CD4-positive, alpha-beta memory T cell (primary cell): Measurements from ENCODE around the gene KRTAP19-7. TPM values are rescaled to one million over a fixed set of nuclear protein-coding genes. Genes with fewer than 3 reads are reported as not detected.

Experiments used
- CTCF ChIA-PET: fragments of 350-600 bp; sonication (Branson Sonifier 250); formaldehyde crosslinking; loops from one replicate; lab custom pipeline; 2021; ENCODE audit warnings: inconsistent platforms; ENCODE audit not compliant: partially characterized antibody; lab: Charles Lee
- POLR2A ChIA-PET: fragments of 350-600 bp; sonication (Branson Sonifier 250); formaldehyde crosslinking; loops from one replicate; lab custom pipeline; 2021; ENCODE audit not compliant: partially characterized antibody; lab: Charles Lee
- DNase-seq, 5 donors: peaks; one replicate each; pipeline versions ENCODE4 v3.0.0 to v3.0.0-alpha.2; 2020 to 2022; ENCODE audit warnings: mixed read lengths in 1 of 5
- H3K27ac ChIP-seq: one replicate; pipeline ENCODE4 v1.7.0; 2013; ENCODE audit warnings: low read depth, low read length
- H3K27me3 ChIP-seq: 2 replicates; pipeline ENCODE4 v1.7.0; 2013; ENCODE audit warnings: mild to moderate bottlenecking, low read length, moderate library complexity; ENCODE audit not compliant: insufficient read depth
- H3K36me3 ChIP-seq: 2 replicates; pipeline ENCODE4 v1.7.0; 2013; ENCODE audit warnings: mild to moderate bottlenecking, low read length, moderate library complexity; ENCODE audit not compliant: insufficient read depth
- H3K4me1 ChIP-seq: 2 replicates; pipeline ENCODE4 v1.7.0; 2013; ENCODE audit warnings: mild to moderate bottlenecking, low read length, moderate library complexity; ENCODE audit not compliant: insufficient read depth
- H3K4me3 ChIP-seq, 2 donors: one replicate each; pipeline ENCODE4 v1.7.0; 2013; ENCODE audit warnings: low read length in 2 of 2, mild to moderate bottlenecking in 1 of 2
- H3K9me3 ChIP-seq, 2 donors: one replicate each; pipeline ENCODE4 v1.7.0; 2013; ENCODE audit warnings: low read length in 2 of 2, control low read depth in 1 of 2; ENCODE audit not compliant: control insufficient read depth in 1 of 2
- H3K27ac Mint-ChIP-seq, 7 donors: one replicate each; pipeline ENCODE4 v1.8.0; 2020 to 2021; ENCODE audit warnings: mixed read lengths in 7 of 7, mild to moderate bottlenecking in 6 of 7, inconsistent platforms in 3 of 7, moderate library complexity in 3 of 7
- H3K27me3 Mint-ChIP-seq, 2 donors: one replicate each; pipeline ENCODE4 v1.8.0; 2020 to 2021; ENCODE audit warnings: mixed read lengths in 2 of 2
- H3K36me3 Mint-ChIP-seq, 2 donors: one replicate each; pipeline ENCODE4 v1.8.0; 2020 to 2021; ENCODE audit warnings: mixed read lengths in 2 of 2, inconsistent platforms in 1 of 2, mild to moderate bottlenecking in 1 of 2
- H3K4me1 Mint-ChIP-seq, 4 donors: one replicate each; pipeline ENCODE4 v1.8.0; 2020 to 2021; ENCODE audit warnings: mixed read lengths in 4 of 4, mild to moderate bottlenecking in 1 of 4
- H3K4me3 Mint-ChIP-seq, 8 donors: one replicate each; pipeline ENCODE4 v1.8.0; 2020 to 2021; ENCODE audit warnings: mixed read lengths in 8 of 8, mild to moderate bottlenecking in 7 of 8, moderate library complexity in 6 of 8, inconsistent platforms in 3 of 8
- H3K9me3 Mint-ChIP-seq, 8 donors: one replicate each; pipeline ENCODE4 v1.8.0; 2020 to 2021; ENCODE audit warnings: mixed read lengths in 8 of 8, mild to moderate bottlenecking in 5 of 8, inconsistent platforms in 3 of 8, moderate library complexity in 1 of 8
- intact Hi-C: fragments of 100-400 bp; cut with micrococcal nuclease; formaldehyde crosslinking; loops from one replicate; pipeline ENCODE4 v1.15.1; 2023
- polyA plus RNA-seq, 2 donors: library from polyadenylated mRNA; unstranded; fragments of 300-500 nt; fragmentation: Illumina TruSeq; gene quantifications; one replicate each; pipeline ENCODE4 v1.2.3, GENCODE V29; 2021
- total RNA-seq, 2 experiments: library from RNA; stranded (reverse); gene quantifications; one replicate each; pipeline ENCODE4 v1.2.3, GENCODE V29; 2021

Gene KRTAP19-7
- total and polyA plus RNA-seq, 4 experiments from 2014 or later, result not detected

- Mint-ChIP-seq H3K4me3 (no peak overlapping the region), H3K4me1 (no peaks in the 10 kb centered on the region), H3K9me3 (peaks cover 0 to 20% (median 12%) of the 10 kb centered on the region in 8 donors), H3K27me3 (peaks cover 0 to 2% of the 10 kb centered on the region in 2 donors), H3K36me3 (no peaks in the 10 kb centered on the region), H3K27ac (no peak overlapping the region)
- Histone ChIP-seq H3K27ac (no peak overlapping the region), H3K4me1 (no peaks in the 10 kb centered on the region), H3K9me3 (no peaks in the 10 kb centered on the region), H3K36me3 (no peaks in the 10 kb centered on the region), H3K27me3 (no peaks in the 10 kb centered on the region), H3K4me3 (no peak overlapping the region)
- ChIA-PET CTCF (no interaction called here), POLR2A (no interaction called here)
- intact Hi-C loops, result no loop called here
- no peak for DNase-seq
Measured at GRCh38 chr21:30552782-30553181, 8.3 kb downstream of the KRTAP19-7 start.

DNA sequence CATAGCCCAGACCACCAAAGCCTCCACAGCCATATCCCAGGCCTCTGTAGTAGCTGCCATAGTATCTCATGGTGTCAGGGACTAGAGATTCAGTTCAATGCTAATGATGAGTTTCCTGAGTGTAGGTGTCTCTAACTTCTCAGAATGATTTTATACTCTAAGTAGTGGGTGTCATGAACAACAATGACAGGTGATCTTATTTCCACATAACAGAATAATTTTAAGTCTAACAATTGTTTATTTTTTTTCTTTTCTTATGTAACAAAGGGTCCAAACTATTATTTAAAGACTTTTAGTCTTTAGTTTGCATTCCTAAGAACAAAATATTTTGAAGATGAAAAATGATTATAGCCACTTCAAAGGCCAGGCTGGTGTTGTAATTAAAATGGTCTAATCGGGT, 19.4 kb downstream of the KRTAP19-7 start, which contains the start of gene KRTAP19-6:
Gene KRTAP19-6, minus strand, starts transcription at position 101 of the 400 bp plus-strand sequence. Its CDS starts 31 bp downstream, at position 70.
- CTCF ChIA-PET, result no interaction called here
- H3K9me3 ChIP-seq, result no peaks in the 10 kb centered on the region

DNA sequence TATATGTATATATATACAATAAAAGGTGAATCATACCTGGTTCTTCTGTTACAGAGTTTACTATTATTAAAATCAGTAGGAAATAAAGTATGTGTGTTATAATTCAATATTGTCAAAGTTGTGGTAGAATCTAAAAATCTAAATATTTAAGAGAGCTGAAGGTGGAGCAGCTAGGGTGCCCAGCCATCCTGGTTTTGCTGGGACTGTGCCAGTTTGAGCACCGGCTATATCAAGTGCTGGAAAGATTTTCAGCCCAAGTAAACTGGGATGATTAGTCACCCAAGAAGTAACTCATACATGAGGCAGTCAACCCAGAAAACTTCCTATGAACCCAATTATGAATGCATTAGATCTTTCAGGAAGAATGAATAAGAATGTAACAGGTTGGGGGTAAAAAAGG, 42.2 kb downstream of the KRTAP19-7 start:
- DNase-seq, result no peak
- Mint-ChIP-seq H3K9me3 (peaks cover 0 to 2% (median 0%) of the 10 kb centered on the region in 8 donors), H3K4me1 (no peaks in the 10 kb centered on the region), H3K27me3 (no peaks in the 10 kb centered on the region), H3K27ac (no peak overlapping the region), H3K4me3 (no peak overlapping the region), H3K36me3 (no peaks in the 10 kb centered on the region)
- POLR2A ChIA-PET, result no interaction called here
- H3K9me3 ChIP-seq, result no peaks in the 10 kb centered on the region
- CTCF ChIA-PET, result no interaction called here
- intact Hi-C loops, result no loop called here
- H3K4me1 ChIP-seq, result no peaks in the 10 kb centered on the region
- no peak overlapping the region for H3K4me3 ChIP-seq
- H3K27ac ChIP-seq, result no peak overlapping the region
- no peaks in the 10 kb centered on the region for H3K36me3 ChIP-seq
- no peaks in the 10 kb centered on the region for H3K27me3 ChIP-seq

More for the DNA sequence above, 19.4 kb downstream of the KRTAP19-7 start, which contains the start of gene KRTAP19-6:
- H3K27ac Mint-ChIP-seq, result no peak within 1 kb of the TSS
- H3K9me3 Mint-ChIP-seq, result peaks cover 0 to 3% (median 0%) of the 10 kb centered on the region in 8 donors
- intact Hi-C loops, result no loop called here
- Histone ChIP-seq H3K36me3 (no peaks in the 10 kb centered on the region), H3K4me3 (no peak within 1 kb of the TSS), H3K27me3 (no peaks in the 10 kb centered on the region), H3K27ac (no peak within 1 kb of the TSS), H3K4me1 (no peaks in the 10 kb centered on the region)
- no peaks in the 10 kb centered on the region for H3K36me3 Mint-ChIP-seq
- H3K4me3 Mint-ChIP-seq, result no peak within 1 kb of the TSS
- POLR2A ChIA-PET, result no interaction called here
- no peaks in the 10 kb centered on the region for H3K27me3 Mint-ChIP-seq
- DNase-seq, result no peak
- H3K4me1 Mint-ChIP-seq, result no peaks in the 10 kb centered on the region

DNA sequence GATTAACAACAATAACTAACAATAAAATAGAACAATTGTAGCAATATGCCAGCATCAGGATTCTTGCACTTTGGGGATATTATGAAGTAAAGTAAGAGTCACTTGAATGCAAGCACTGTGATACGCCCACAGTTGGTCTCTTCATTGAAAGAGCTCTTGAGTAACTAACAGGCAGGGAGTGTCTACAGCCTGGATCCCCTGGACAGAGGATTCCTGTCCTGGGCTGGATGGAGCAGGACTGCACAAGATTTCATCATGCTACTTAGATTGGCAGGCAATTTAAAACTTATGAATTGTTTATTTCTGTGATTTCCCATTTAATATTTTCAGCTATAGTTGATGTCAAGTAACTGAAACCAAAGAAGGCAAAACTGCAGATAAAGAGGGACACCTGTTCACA, 45.4 kb downstream of the KRTAP19-7 start:
- intact Hi-C loops, result no loop called here
- DNase-seq, result no peak
- Mint-ChIP-seq H3K27ac (peak overlapping the region in 1 of 7 donors; percentile 21), H3K36me3 (no peaks in the 10 kb centered on the region), H3K27me3 (no peaks in the 10 kb centered on the region), H3K4me1 (no peaks in the 10 kb centered on the region), H3K9me3 (peaks cover 0 to 4% (median 0%) of the 10 kb centered on the region in 8 donors), H3K4me3 (no peak overlapping the region)
- ChIA-PET CTCF (no interaction called here), POLR2A (no interaction called here)
- Histone ChIP-seq H3K27ac (no peak overlapping the region), H3K9me3 (no peaks in the 10 kb centered on the region), H3K4me3 (no peak overlapping the region), H3K36me3 (no peaks in the 10 kb centered on the region), H3K4me1 (no peaks in the 10 kb centered on the region), H3K27me3 (no peaks in the 10 kb centered on the region)

Other genes with a start within 250 kb of the KRTAP19-7 start
- gene KRTAP26-1, start 241.0 kb downstream of the KRTAP19-7 start, total RNA-seq, result not detected
- gene KRTAP26-1, start 241.0 kb downstream of the KRTAP19-7 start, polyA plus RNA-seq, result not detected
- not detected for gene KRTAP27-1, start 223.6 kb downstream of the KRTAP19-7 start, total RNA-seq
- not detected for gene KRTAP27-1, start 223.6 kb downstream of the KRTAP19-7 start, polyA plus RNA-seq
- not detected for gene KRTAP23-1, start 212.7 kb downstream of the KRTAP19-7 start, total RNA-seq
- gene KRTAP23-1, start 212.7 kb downstream of the KRTAP19-7 start, polyA plus RNA-seq, result not detected
- not detected for gene KRTAP13-2, start 189.0 kb downstream of the KRTAP19-7 start, total RNA-seq
- not detected for gene KRTAP13-2, start 189.0 kb downstream of the KRTAP19-7 start, polyA plus RNA-seq
- gene KRTAP13-1, start 165.3 kb downstream of the KRTAP19-7 start, total RNA-seq, result not detected
- gene KRTAP13-1, start 165.3 kb downstream of the KRTAP19-7 start, polyA plus RNA-seq, result not detected
- gene KRTAP13-3, start 135.4 kb downstream of the KRTAP19-7 start, total RNA-seq, result not detected
- not detected for gene KRTAP13-3, start 135.4 kb downstream of the KRTAP19-7 start, polyA plus RNA-seq
- gene KRTAP13-4, start 131.1 kb downstream of the KRTAP19-7 start, total RNA-seq, result not detected
- gene KRTAP13-4, start 131.1 kb downstream of the KRTAP19-7 start, polyA plus RNA-seq, result not detected
- not detected for gene KRTAP15-1, start 121.0 kb downstream of the KRTAP19-7 start, total RNA-seq
- not detected for gene KRTAP15-1, start 121.0 kb downstream of the KRTAP19-7 start, polyA plus RNA-seq
- not detected for gene KRTAP19-1, start 80.9 kb downstream of the KRTAP19-7 start, total RNA-seq
- gene KRTAP19-1, start 80.9 kb downstream of the KRTAP19-7 start, polyA plus RNA-seq, result not detected
- not detected for gene KRTAP19-2, start 73.9 kb downstream of the KRTAP19-7 start, total RNA-seq
- not detected for gene KRTAP19-2, start 73.9 kb downstream of the KRTAP19-7 start, polyA plus RNA-seq
- not detected for gene KRTAP19-3, start 69.3 kb downstream of the KRTAP19-7 start, total RNA-seq
- gene KRTAP19-3, start 69.3 kb downstream of the KRTAP19-7 start, polyA plus RNA-seq, result not detected
- not detected for gene KRTAP19-4, start 64.1 kb downstream of the KRTAP19-7 start, total RNA-seq
- gene KRTAP19-4, start 64.1 kb downstream of the KRTAP19-7 start, polyA plus RNA-seq, result not detected
- gene KRTAP19-5, start 59.2 kb downstream of the KRTAP19-7 start, total RNA-seq, result not detected
- gene KRTAP19-5, start 59.2 kb downstream of the KRTAP19-7 start, polyA plus RNA-seq, result not detected
- gene KRTAP19-6, start 19.4 kb downstream of the KRTAP19-7 start, total RNA-seq, result not detected
- gene KRTAP19-6, start 19.4 kb downstream of the KRTAP19-7 start, polyA plus RNA-seq, result not detected
- gene KRTAP22-2, start 29.1 kb upstream of the KRTAP19-7 start, total RNA-seq, result not detected
- gene KRTAP22-2, start 29.1 kb upstream of the KRTAP19-7 start, polyA plus RNA-seq, result not detected
- not detected for gene KRTAP6-3, start 31.1 kb upstream of the KRTAP19-7 start, total RNA-seq
- not detected for gene KRTAP6-3, start 31.1 kb upstream of the KRTAP19-7 start, polyA plus RNA-seq
- not detected for gene KRTAP6-2, start 37.6 kb upstream of the KRTAP19-7 start, total RNA-seq
- not detected for gene KRTAP6-2, start 37.6 kb upstream of the KRTAP19-7 start, polyA plus RNA-seq
- not detected for gene KRTAP22-1, start 39.8 kb upstream of the KRTAP19-7 start, total RNA-seq
- gene KRTAP22-1, start 39.8 kb upstream of the KRTAP19-7 start, polyA plus RNA-seq, result not detected
- gene KRTAP6-1, start 52.6 kb upstream of the KRTAP19-7 start, total RNA-seq, result not detected
- gene KRTAP6-1, start 52.6 kb upstream of the KRTAP19-7 start, polyA plus RNA-seq, result not detected
- gene KRTAP20-1, start 55.1 kb upstream of the KRTAP19-7 start, total RNA-seq, result not detected
- gene KRTAP20-1, start 55.1 kb upstream of the KRTAP19-7 start, polyA plus RNA-seq, result not detected
- not detected for gene KRTAP20-4, start 59.3 kb upstream of the KRTAP19-7 start, total RNA-seq
- not detected for gene KRTAP20-4, start 59.3 kb upstream of the KRTAP19-7 start, polyA plus RNA-seq
- gene KRTAP20-2, start 73.9 kb upstream of the KRTAP19-7 start, total RNA-seq, result not detected
- gene KRTAP20-2, start 73.9 kb upstream of the KRTAP19-7 start, polyA plus RNA-seq, result not detected
- not detected for gene KRTAP20-3, start 81.5 kb upstream of the KRTAP19-7 start, total RNA-seq
- gene KRTAP20-3, start 81.5 kb upstream of the KRTAP19-7 start, polyA plus RNA-seq, result not detected
- not detected for gene KRTAP21-3, start 157.5 kb upstream of the KRTAP19-7 start, total RNA-seq
- gene KRTAP21-3, start 157.5 kb upstream of the KRTAP19-7 start, polyA plus RNA-seq, result not detected
- not detected for gene KRTAP21-2, start 185.9 kb upstream of the KRTAP19-7 start, total RNA-seq
- gene KRTAP21-2, start 185.9 kb upstream of the KRTAP19-7 start, polyA plus RNA-seq, result not detected
- gene KRTAP21-1, start 194.1 kb upstream of the KRTAP19-7 start, total RNA-seq, result not detected
- gene KRTAP21-1, start 194.1 kb upstream of the KRTAP19-7 start, polyA plus RNA-seq, result not detected